NK-92 (cell line): Measurements from ENCODE around the gene PRKCA.
"Not testable (repeated sequence)": the region's sequence is repeated elsewhere in the genome, so short reads cannot be mapped to it uniquely, and the experiment has no call there.

ENCODE experiments used
- DNase-seq: peaks from one replicate; lab custom pipeline; 2025; ENCODE audit not compliant: unreplicated experiment; lab: John Stamatoyannopoulos, UW

The PRKCA gene

DNA sequence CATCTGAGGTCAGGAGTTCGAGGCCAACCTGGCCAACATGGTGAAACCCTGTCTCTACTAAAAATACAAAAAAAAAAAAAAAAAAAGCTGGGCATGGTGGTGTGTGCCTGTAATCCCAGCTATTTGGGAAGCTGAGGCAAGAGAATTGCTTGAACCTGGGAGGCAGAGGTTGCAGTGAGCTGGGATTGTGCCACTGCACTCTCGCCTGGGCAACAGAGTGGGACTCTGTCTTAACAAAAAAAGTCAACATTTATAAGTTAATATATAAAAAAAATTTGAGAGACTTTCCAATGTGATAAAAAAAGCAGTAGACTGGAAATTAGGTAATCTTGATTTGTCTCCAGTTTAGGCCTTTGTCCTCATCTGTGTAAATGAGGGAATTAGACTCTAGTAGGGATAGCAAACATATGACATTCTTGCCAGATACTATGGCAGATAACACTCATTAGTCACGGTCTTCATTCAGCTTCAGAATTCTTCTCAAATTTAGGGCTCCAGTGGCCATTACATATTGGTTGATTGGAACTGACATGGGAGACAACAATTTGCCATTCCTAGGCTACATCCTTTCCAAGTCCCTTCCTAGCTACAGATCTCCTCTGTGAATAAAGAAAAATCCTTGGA is 22.1 kb downstream of the PRKCA start:
- DNase-seq = not testable (repeated sequence)

DNA sequence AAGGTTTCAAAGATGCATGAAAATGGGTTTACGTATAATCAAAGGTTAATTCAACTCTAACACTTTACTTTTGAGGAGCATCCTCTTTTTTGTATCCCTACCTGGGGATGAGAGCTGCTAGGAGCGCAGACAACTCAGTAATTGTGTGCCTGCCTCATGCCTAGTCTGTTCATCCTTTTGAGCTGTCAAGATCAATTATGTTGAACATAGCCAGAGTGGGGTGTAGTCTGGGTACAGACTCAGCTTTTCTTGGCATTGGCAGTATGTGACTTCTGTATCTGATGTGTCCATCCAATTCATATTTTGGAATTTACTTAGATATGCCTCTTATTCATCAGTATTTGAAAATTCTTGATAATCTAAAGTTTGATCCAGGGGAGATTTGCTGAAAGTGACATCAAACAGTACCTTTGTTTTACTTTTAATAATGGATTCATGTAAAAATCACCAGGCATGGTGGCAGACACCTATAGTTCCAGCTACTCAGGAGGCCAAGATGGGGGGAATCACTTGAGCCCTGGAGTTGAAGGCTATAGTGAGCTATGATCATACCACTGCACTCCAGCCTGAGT is 24.1 kb downstream of the PRKCA start:
- no peak for DNase-seq

GRCh38 chr17:66330646-66331037 is 28.2 kb downstream of the PRKCA start:
- no peak for DNase-seq

- no peak for DNase-seq
These were observed 28.8 kb downstream of the PRKCA start for GRCh38 chr17:66331038-66331816.

DNA sequence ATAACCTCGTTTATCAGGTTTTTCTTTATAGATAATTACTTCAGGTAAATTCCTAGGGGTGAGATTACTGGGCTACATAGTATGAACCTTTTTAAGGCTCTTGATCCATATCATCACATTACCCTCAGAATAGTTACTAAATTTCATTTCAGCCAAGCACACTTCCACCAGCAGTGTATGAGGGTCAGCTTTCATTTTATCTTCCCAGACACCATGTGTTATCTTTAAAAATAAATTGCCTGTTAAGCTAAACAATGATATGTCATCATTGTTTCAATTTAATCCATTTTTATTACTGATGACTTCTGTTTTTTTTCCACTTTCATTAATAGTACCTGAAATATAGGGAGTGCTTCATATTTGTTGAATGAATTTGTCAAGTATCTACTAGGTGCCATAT is 33.4 kb downstream of the PRKCA start:
- no peak for DNase-seq

DNA sequence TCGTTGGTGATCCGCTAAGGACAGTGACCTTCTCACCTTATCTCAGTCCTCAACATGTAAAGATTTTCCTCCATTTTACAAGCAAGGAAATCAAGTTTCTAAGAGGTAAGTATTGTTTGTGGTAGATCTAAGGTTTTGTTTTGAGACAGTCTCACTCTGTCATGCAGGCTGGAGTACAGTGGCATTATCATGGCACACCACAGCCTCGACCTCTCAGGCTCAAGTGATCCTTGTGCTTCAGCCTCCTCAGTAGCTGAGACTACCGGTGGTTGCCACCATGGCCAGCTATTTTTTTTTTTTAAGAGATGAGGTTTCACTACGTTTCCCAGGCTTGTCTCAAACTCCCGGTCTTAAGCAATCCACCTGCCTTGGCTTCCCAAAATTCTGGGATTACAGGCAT is 34.9 kb downstream of the PRKCA start:
- DNase-seq = no peak

- no peak for DNase-seq
These were observed 35.6 kb downstream of the PRKCA start for GRCh38 chr17:66337866-66338485.

GRCh38 chr17:66338937-66339336 is 36.5 kb downstream of the PRKCA start:
- no peak for DNase-seq

GRCh38 chr17:66339561-66339960 is 37.1 kb downstream of the PRKCA start:
- no peak for DNase-seq

GRCh38 chr17:66340720-66341119 is 38.3 kb downstream of the PRKCA start:
- no peak for DNase-seq

DNA sequence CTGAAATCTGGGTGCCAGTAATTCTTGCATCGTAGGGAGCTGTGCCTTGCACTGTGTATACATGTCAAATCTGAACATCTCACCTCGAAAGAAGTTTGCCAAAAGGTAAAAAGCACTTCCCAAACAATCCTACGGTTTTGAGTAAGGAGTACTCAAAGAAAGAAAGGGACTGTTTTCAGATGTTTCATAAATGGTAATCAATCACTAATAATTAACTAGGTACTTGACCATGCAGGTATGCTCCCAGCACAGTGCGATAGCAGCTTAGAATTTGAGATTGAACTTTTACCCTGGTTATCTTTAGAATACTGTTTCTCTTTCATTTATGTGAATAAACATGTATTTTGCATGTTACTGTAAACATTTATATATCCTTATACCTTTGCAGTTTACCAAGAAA is 39.0 kb downstream of the PRKCA start:
- DNase-seq = no peak

DNA sequence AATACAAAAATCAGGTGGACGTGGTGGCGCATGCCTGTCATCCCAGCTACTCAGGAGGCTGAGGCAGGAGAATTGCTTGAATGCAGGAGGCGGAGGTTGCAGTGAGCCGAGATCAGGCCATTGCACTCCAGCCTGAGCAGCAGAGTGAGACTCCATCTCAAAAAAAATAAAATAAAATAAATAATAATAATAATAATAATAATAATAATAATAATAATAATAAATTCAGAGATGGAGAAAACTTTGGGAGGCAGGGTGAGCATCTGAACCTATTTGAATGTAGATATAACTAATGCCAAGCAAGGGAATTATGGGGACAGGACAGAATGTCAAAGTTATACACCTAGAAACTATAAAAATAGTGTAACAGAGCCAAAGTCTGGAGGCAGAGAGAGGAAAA is 39.9 kb downstream of the PRKCA start:
- not testable (repeated sequence) for DNase-seq

DNA sequence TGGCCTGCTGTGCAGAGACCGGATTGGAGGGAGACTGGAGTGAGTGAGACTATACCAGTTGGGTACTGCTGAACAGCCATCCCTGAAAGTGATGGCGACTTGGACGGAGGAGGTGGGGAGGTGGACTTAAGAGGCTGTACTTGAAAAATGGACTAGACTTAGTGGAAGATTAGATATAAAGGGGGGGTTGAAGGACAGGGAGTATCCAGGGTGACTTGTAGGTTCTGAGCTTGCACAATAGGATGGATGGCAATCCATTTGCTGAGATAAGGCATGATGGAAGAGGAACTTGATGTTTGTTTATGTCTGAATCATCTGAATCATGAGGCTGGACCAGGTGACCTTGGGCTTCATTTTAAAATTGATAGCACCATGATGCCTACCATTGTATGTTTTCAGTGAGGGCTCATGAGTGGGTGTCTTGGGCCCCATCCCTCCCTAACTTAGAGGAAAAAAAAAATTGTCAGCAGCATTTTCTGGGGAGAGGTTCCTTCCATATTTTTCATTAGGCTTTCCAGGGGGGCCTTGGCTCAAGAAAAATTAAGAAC is 41.2 kb downstream of the PRKCA start:
- DNase-seq = no peak

DNA sequence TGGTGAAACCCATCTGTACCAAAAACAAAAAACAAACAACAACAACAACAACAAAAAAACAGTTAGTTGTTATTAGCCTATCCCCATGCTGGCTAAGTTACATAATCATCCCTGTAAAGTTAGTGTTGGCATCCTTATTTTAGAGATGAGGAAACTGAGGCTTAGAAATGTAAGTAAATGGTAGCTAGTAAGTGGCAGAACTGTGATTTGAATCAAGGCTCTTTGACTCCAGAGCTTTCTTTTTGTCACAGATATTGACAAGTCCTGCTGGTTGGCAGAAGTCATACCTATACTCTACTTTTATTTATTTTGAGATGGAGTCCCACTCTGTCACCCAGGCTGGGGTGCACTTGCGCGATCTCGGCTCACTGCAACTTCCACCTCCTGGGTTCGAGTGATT is 42.1 kb downstream of the PRKCA start:
- DNase-seq = no peak

- DNase-seq = no peak
These were observed 42.9 kb downstream of the PRKCA start for GRCh38 chr17:66345264-66345663.

DNA sequence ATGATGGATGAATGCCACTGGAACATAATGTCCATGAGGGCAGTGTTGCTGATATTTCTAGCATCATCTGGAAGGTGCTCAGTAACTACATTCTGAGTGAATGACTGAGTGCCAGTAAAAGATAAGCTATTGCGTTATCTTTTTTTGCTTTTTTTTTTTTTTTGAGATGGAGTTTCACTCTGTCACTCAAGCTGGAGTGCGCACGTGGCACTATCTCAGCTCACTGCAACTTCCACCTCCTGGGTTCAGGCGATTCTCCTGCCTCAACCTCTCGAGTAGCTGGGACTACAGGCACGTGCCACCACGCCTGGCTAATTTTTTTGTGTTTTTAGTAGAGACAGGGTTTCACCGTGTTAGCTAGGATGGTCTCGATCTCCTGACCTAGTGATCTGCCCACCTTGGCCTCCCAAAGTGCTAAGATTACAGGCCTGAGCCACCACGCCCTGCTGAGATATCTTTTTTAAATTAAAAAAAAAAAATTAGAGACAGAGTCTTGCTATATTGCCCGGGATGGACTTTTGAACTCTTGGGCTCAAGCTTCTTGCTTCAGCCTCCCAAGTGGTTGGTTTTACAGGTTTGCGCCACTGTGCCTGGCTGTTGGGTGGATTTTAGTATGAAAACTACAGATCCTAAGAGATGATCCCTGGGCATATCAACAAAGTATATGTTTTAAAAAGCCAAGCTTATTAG is 43.7 kb downstream of the PRKCA start:
- not testable (repeated sequence) for DNase-seq

DNA sequence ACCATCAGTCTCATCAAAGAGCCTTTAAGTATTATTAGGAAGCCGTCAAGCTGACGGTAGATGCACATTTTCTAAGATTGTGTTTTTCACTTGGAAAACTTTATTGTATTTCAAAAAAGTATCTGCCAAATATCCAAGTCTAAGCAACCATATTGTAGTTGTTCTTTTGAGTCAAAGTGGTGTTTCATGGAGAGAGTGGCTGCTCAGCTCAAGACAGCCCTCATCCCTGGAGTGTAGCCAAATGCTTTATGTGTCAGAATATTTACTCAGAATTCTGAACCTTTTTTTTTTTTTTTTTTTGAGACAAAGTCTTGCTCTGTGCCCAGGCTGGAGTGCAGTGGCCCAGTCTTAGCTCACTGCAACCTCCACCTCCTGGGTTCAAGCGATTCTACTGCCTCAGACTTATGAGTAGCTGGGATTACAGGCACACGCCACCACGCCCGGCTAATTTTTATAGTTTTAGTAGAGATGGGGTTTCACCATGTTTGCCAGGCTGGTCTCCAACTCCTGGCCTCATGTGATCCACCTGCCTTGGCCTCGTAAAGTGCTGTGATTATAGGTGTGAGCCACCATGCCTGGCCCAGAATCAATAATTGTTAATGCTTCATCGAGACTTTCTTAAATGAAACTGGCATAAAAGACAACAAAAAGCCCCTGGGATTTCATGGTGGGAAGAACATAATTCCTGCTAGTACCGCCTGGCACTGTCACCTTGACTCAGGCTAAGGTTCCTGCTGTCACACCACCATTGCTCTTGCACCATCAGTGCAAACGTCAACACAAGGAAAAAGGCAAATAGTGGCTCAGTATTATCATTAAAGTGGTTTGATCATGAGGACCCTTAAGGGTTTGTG is 45.5 kb downstream of the PRKCA start:
- no peak for DNase-seq

- no peak for DNase-seq
These were observed 46.3 kb downstream of the PRKCA start for GRCh38 chr17:66348584-66349165.

GRCh38 chr17:66349521-66350254 is 47.3 kb downstream of the PRKCA start:
- no peak for DNase-seq
